ENCODE results near the gene COQ8B. TPM values are rescaled to one million over a fixed set of nuclear protein-coding genes. Genes with fewer than 3 reads are reported as not detected.

Gene COQ8B
- total RNA-seq, 1 donor from 2014 or later = 38.5 TPM

DNA sequence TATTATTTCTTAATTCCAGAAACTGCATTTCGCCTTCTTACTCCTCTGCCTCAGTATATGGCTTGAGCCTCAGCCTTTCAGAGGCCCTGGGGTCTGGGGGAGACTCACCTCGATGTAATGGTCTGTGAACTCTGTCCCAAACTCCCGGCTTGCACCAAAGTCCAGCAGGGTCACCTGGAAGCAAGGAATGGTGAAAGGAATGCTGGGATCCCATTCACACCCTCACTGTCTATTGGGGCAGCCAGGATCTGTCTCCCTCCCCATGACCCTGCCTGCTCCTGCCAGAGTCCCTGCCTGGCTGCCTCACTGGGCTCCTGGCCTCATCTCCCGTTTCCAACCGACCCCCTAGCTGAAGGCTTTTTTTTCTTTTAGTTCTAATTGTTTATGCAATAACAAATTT is 20.8 kb downstream of the COQ8B start:
- Mint-ChIP-seq H3K27me3 (no peaks in the 10 kb centered on the region), H3K4me1 (peaks cover 7% of the 10 kb centered on the region), H3K27ac (no peak overlapping the region), H3K4me3 (no peak overlapping the region), H3K36me3 (ENCODE audit: low read depth) (peaks cover 34% of the 10 kb centered on the region), H3K9me3 (no peaks in the 10 kb centered on the region)
- intact Hi-C loops (cut with micrococcal nuclease) = no loop called here
- POLR2A ChIA-PET = no interaction called here
- CTCF ChIA-PET = no interaction called here
- DNase-seq (no peak), ATAC-seq (ENCODE audit: low read depth) (no peak)
- TF ChIP-seq, protein P1, sequence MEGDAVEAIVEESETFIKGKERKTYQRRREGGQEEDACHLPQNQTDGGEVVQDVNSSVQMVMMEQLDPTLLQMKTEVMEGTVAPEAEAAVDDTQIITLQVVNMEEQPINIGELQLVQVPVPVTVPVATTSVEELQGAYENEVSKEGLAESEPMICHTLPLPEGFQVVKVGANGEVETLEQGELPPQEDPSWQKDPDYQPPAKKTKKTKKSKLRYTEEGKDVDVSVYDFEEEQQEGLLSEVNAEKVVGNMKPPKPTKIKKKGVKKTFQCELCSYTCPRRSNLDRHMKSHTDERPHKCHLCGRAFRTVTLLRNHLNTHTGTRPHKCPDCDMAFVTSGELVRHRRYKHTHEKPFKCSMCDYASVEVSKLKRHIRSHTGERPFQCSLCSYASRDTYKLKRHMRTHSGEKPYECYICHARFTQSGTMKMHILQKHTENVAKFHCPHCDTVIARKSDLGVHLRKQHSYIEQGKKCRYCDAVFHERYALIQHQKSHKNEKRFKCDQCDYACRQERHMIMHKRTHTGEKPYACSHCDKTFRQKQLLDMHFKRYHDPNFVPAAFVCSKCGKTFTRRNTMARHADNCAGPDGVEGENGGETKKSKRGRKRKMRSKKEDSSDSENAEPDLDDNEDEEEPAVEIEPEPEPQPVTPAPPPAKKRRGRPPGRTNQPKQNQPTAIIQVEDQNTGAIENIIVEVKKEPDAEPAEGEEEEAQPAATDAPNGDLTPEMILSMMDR (IDR thresholded peaks at IDR 0.05) = no peak

DNA sequence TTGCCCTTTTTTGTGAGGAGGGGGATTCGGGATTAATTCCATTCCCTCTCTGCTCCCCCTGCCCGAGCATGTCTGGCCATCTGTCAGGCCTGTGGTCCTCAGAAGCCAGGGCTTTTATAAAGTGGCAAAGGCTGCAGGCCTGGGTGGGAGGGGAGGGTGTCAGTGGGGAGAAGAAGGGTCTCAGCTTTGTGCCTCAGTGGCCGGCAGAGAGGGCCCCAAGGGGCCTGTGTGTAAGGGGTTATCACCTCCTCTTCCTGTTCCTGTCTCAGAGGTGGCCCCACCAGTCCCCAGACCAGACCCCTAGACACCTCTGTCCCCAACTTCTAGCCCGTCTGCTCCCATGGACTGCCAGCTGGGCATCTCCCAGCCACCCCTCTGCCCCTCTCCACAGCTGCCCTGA is 22.8 kb downstream of the COQ8B start:
- H3K27me3 Mint-ChIP-seq = no peaks in the 10 kb centered on the region
- TF ChIP-seq, protein P1 (IDR thresholded peaks at IDR 0.05) = no peak
- H3K9me3 Mint-ChIP-seq = no peaks in the 10 kb centered on the region
- H3K27ac Mint-ChIP-seq = no peak overlapping the region
- DNase-seq (no peak), ATAC-seq (ENCODE audit: low read depth) (no peak)
- CTCF ChIA-PET = no interaction called here
- peaks cover 28% of the 10 kb centered on the region for H3K36me3 Mint-ChIP-seq (ENCODE audit: low read depth)
- H3K4me3 Mint-ChIP-seq = no peak overlapping the region
- POLR2A ChIA-PET = no interaction called here
- H3K4me1 Mint-ChIP-seq = peaks cover 13% of the 10 kb centered on the region
- intact Hi-C loops (cut with micrococcal nuclease) = loop anchor here (5.0 kb wide), 1 partner anchor 122 kb away; no protein-coding TSS in a partner anchor

DNA sequence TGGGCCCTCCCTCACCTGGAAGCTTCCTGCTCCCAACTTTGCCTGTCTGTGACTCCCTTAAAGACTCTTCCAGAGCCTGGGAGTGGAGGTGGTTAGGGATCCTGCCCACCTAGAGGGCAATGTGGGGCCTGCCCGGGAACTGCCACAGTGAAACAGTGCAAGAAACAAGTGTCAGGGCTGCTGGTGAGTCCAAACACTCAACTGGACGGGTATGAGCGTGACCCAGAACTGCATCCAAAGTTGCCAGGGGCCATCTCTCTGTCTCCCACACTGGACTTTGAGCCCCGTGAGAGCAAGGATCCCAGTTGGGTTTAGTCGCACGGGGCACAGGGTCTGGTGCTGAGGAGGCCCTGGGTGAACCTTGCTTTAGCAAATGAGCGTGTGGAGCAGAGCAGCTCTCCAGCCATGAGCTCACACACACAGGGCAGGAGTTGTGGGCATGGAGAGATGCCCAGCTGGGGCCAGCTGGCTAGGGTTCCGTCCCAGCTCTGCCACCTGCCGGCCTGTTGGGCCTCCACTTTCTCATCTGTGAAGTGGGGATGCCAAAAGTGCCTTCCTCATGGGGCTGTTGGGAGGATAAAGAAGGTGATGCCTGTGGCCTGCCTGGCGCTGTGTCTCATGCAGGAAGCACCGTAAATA is 23.4 kb downstream of the COQ8B start:
- DNase-seq (no peak), ATAC-seq (ENCODE audit: low read depth) (no peak)
- Mint-ChIP-seq H3K36me3 (ENCODE audit: low read depth) (peaks cover 28% of the 10 kb centered on the region), H3K27ac (no peak overlapping the region), H3K9me3 (no peaks in the 10 kb centered on the region), H3K4me3 (no peak overlapping the region), H3K27me3 (no peaks in the 10 kb centered on the region), H3K4me1 (peaks cover 13% of the 10 kb centered on the region)
- TF ChIP-seq, protein P1 (IDR thresholded peaks at IDR 0.05) = no peak
- POLR2A ChIA-PET = no interaction called here
- CTCF ChIA-PET = no interaction called here
- intact Hi-C loops (cut with micrococcal nuclease) = loop anchor here (5.0 kb wide), 1 partner anchor 121 kb away; no protein-coding TSS in a partner anchor

DNA sequence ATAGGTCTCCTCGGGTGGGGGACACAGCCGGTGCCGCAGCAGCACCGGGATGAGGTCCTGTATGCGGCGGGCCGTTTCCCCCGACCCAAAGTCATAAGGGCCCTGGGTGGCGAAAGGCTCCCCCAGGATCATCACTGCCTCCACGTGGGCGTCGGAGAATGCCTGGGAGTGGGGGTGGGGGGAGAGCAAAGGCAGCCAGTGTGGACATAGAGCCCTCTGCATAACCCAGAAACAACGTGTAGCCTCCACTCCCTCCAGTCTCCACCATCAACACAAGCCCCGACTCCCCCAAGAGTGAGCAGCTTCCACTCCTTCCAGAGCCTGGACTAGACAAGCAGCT is 24.5 kb downstream of the COQ8B start:
- Mint-ChIP-seq H3K4me3 (peak overlapping the region; percentile 28), H3K4me1 (peaks cover 13% of the 10 kb centered on the region), H3K27ac (peak overlapping the region; percentile 2), H3K27me3 (no peaks in the 10 kb centered on the region), H3K9me3 (no peaks in the 10 kb centered on the region), H3K36me3 (ENCODE audit: low read depth) (peaks cover 26% of the 10 kb centered on the region)
- POLR2A ChIA-PET = interaction anchor here (2.2 kb wide), 1 partner anchor 86 kb away, joined by 32 read pairs; the partner anchor contains the start of gene RAB4B
- TF ChIP-seq, protein P1 (IDR thresholded peaks at IDR 0.05) = no peak
- ATAC-seq (ENCODE audit: low read depth) (no peak), DNase-seq (no peak)
- intact Hi-C loops (cut with micrococcal nuclease) = loop anchor here (5.0 kb wide), 1 partner anchor 120 kb away; no protein-coding TSS in a partner anchor
- CTCF ChIA-PET = no interaction called here

DNA sequence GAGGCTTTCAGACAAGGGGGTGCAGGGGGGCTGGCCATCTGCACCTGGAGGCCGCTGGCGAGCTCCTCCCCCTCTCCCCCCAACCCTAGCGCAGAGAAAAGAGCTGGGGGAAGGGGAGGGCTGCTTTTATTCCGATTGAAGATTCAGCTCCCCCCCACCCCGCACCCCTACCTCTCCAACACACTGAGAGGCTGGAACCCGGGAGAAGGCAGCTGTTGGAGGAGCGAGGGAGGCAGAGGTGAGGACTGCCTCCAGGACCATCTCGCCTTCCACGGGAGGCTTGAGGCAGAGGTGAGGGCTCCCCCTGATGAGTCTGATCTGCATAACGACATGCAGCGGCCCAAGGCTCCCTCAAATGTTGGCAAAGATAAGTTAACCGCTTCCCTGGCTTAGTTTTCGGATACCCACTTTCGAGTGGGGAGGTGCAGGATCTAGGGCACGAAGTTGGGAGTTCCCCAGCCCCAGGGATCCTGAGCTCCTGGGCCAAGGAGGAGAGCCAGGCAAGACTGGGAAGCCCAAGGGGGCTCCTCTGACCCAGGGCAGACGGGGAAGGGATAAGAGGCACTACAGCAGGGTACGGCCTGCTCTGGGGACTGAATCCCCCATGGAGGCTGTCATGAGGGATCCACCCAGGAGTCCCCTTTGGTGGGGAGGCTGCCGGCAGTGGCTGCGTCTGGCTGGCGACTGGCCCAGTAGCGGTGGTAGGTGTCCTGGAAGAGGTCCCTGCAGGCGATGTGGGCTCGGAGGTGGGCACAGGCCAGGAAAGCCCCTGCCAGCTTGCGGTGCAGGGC is 25.1 kb downstream of the COQ8B start:
- peaks cover 24% of the 10 kb centered on the region for H3K36me3 Mint-ChIP-seq (ENCODE audit: low read depth)
- H3K4me1 Mint-ChIP-seq = peaks cover 13% of the 10 kb centered on the region
- TF ChIP-seq, protein P1 (IDR thresholded peaks at IDR 0.05) = no peak
- POLR2A ChIA-PET = interaction anchor here (0.5 to 2.2 kb wide), 15 partner anchors 9 to 572 kb away, joined by 3 to 32 read pairs (median 7); partner anchors contain the start of genes ACTMAP, COQ8B, EGLN2 and HNRNPUL1
- H3K27ac Mint-ChIP-seq = peak overlapping the region; percentile 89
- H3K27me3 Mint-ChIP-seq = no peaks in the 10 kb centered on the region
- DNase-seq = no peak
- ATAC-seq (ENCODE audit: low read depth) = no peak
- peak overlapping the region; percentile 95 for H3K4me3 Mint-ChIP-seq
- intact Hi-C loops (cut with micrococcal nuclease) = loop anchor here (5.0 kb wide), 1 partner anchor 119 kb away; no protein-coding TSS in a partner anchor
- CTCF ChIA-PET = no interaction called here
- H3K9me3 Mint-ChIP-seq = no peaks in the 10 kb centered on the region

Data from activated B cell treated with CpG ODN at 0.5 μM for 24 hours (primary cell).